ENCODE results near the gene PKIG.

DNA sequence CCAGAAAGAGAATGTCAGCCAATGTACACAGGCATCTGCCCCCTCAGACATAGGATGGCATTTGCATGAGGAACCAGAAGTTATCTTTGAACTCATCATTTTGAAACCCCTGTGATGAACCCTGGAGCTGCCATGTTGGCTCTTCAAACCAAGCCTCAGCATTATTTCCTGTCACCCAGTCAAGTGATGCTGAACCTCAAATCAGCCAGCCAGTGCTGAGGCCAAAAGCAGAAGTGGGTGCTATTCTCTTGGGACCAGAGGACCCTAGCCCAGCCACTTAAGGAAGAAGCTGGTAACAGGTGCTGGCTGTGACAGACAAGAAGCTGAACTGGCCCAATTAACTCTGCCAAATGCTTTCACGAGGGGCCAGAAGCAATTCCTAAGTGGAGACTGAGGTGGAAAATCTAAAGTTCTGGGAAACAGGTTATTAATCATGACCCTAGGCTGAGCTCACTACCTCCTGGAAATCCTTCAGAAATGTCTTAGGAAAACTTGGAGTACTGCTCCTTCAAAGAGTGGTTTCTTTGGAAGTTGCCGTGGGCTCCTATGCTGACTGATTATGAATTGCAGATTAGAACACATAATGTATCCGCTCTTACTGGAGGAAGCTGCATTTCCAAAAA is 4.0 kb downstream of the PKIG start:
- no peak for TF ChIP-seq CTCF (IDR thresholded peaks at IDR 0.05)
- TF ChIP-seq POLR2A (IDR thresholded peaks at IDR 0.05), result no peak
